Measurements from ENCODE around the gene MBLAC1. TPM values are rescaled to one million over a fixed set of nuclear protein-coding genes. Genes with fewer than 3 reads are reported as not detected.
A peak's percentile ranks its signal among the peaks of the same experiment; 100 is the strongest.

MBLAC1 gene
- total and polyA plus RNA-seq, 9 of the 15 experiments (the other 6 are each of a cell fraction or from before 2014, with no cell fraction given), result 0.03 to 3.1 (median 0.52) TPM

DNA sequence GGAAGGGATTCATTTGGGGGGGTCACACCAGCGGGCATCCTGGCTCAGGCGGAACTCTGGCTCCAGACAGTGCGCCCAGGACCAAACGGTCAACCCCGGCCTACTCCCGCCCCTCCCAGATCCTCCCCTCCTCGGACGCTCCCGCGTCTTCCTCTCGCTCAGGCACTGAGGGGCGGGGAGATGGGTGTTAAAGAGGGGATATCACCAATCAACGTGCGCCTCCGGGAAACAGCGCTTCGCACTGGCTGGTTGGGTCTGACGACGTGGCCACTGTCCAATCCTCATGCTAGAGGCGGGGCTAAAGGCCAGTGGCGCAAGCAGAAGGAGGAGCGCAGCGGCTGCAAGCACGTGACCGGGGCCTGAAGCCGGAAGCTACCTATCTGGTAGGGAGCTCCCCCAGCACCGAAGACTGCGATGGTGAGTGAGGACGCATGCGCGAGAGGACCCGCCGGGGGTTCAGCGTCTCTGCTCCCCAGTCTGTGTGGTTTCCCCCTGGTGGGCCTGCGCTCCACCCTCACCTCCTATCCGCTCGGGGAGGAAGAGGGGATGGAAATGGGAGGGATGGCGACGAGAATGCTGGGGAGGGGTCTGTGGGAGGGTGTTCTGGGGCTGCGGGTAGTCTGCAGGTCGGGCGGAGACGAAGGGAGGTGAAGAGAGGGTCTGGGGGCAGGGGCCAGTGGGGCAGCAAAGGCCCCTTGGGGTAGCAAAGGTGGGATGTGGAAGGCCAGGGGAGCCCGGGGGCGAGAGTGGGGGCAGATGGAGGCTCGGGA lies 22.0 kb downstream of the MBLAC1 start, which contains the start of gene LAMTOR4 (continued):
- TF ChIP-seq, protein P1, sequence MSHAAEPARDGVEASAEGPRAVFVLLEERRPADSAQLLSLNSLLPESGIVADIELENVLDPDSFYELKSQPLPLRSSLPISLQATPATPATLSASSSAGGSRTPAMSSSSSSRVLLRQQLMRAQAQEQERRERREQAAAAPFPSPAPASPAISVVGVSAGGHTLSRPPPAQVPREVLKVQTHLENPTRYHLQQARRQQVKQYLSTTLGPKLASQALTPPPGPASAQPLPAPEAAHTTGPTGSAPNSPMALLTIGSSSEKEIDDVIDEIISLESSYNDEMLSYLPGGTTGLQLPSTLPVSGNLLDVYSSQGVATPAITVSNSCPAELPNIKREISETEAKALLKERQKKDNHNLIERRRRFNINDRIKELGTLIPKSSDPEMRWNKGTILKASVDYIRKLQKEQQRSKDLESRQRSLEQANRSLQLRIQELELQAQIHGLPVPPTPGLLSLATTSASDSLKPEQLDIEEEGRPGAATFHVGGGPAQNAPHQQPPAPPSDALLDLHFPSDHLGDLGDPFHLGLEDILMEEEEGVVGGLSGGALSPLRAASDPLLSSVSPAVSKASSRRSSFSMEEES (CRISPR knock-in tag; IDR thresholded peaks at IDR 0.05), result peak; percentile 99
- TF ChIP-seq EP300 (IDR thresholded peaks at IDR 0.05; ENCODE audit: low read length) (no peak; the same call in 1 of the 2 replicates), GABPB2 (CRISPR knock-in tag; conservative IDR thresholded peaks at IDR 0.05) (no peak; the same call in 1 of the 2 replicates), ZNF347 (CRISPR knock-in tag; IDR thresholded peaks at IDR 0.05; ENCODE audit: low read depth) (no peak), KLF13 (tag; IDR thresholded peaks at IDR 0.05; ENCODE audit: borderline replicate concordance, low read depth) (no peak), GATAD2A (IDR thresholded peaks at IDR 0.05) (no peak), MTF1 (CRISPR knock-in tag; IDR thresholded peaks at IDR 0.05; ENCODE audit: borderline replicate concordance) (no peak), ZNF24 (IDR thresholded peaks at IDR 0.05) (no peak; the same call in 1 of the 2 replicates), MAFK (IDR thresholded peaks at IDR 0.05; ENCODE audit: low read length) (no peak), PURB (CRISPR knock-in tag; IDR thresholded peaks at IDR 0.05; ENCODE audit: low read depth) (no peak), HNRNPH1 (optimal IDR thresholded peaks at IDR 0.05; ENCODE audit: low read depth, low read length) (no peak), BRCA1 (IDR thresholded peaks at IDR 0.05) (no peak), BRCA1 (CRISPR knock-in tag; IDR thresholded peaks at IDR 0.05) (no peak), EZH2 (IDR thresholded peaks at IDR 0.05; ENCODE audit: borderline replicate concordance, low read depth, low read length) (no peak), HIVEP1 (CRISPR knock-in tag; IDR thresholded peaks at IDR 0.05) (no peak; the same call in 1 of the 2 replicates), ZNF830 (CRISPR knock-in tag; IDR thresholded peaks at IDR 0.05) (no peak), ZBED1 (IDR thresholded peaks at IDR 0.05) (peak; percentile 61; the same call in 1 of the 2 replicates), ZKSCAN3 (CRISPR knock-in tag; IDR thresholded peaks at IDR 0.05) (no peak), MEIS2 (IDR thresholded peaks at IDR 0.05; ENCODE audit: partially characterized antibody) (peak; percentile 67)
- TF ChIP-seq, protein P2, sequence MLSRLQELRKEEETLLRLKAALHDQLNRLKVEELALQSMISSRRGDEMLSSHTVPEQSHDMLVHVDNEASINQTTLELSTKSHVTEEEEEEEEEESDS (CRISPR knock-in tag; IDR thresholded peaks at IDR 0.05), result no peak
- TF ChIP-seq, protein P3, sequence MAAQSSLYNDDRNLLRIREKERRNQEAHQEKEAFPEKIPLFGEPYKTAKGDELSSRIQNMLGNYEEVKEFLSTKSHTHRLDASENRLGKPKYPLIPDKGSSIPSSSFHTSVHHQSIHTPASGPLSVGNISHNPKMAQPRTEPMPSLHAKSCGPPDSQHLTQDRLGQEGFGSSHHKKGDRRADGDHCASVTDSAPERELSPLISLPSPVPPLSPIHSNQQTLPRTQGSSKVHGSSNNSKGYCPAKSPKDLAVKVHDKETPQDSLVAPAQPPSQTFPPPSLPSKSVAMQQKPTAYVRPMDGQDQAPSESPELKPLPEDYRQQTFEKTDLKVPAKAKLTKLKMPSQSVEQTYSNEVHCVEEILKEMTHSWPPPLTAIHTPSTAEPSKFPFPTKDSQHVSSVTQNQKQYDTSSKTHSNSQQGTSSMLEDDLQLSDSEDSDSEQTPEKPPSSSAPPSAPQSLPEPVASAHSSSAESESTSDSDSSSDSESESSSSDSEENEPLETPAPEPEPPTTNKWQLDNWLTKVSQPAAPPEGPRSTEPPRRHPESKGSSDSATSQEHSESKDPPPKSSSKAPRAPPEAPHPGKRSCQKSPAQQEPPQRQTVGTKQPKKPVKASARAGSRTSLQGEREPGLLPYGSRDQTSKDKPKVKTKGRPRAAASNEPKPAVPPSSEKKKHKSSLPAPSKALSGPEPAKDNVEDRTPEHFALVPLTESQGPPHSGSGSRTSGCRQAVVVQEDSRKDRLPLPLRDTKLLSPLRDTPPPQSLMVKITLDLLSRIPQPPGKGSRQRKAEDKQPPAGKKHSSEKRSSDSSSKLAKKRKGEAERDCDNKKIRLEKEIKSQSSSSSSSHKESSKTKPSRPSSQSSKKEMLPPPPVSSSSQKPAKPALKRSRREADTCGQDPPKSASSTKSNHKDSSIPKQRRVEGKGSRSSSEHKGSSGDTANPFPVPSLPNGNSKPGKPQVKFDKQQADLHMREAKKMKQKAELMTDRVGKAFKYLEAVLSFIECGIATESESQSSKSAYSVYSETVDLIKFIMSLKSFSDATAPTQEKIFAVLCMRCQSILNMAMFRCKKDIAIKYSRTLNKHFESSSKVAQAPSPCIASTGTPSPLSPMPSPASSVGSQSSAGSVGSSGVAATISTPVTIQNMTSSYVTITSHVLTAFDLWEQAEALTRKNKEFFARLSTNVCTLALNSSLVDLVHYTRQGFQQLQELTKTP (IDR thresholded peaks at IDR 0.05; ENCODE audit: low read depth in 1 of 2, partially characterized antibody in 2 of 2), result peak in 1 of 2 experiments; percentile 37
- TF ChIP-seq, protein P4, sequence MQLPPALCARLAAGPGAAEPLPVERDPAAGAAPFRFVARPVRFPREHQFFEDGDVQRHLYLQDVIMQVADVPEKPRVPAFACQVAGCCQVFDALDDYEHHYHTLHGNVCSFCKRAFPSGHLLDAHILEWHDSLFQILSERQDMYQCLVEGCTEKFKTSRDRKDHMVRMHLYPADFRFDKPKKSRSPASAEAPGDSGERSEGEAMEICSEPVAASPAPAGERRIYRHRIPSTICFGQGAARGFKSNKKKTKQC (CRISPR knock-in tag; IDR thresholded peaks at IDR 0.05), result no peak
- TF ChIP-seq, protein P5, sequence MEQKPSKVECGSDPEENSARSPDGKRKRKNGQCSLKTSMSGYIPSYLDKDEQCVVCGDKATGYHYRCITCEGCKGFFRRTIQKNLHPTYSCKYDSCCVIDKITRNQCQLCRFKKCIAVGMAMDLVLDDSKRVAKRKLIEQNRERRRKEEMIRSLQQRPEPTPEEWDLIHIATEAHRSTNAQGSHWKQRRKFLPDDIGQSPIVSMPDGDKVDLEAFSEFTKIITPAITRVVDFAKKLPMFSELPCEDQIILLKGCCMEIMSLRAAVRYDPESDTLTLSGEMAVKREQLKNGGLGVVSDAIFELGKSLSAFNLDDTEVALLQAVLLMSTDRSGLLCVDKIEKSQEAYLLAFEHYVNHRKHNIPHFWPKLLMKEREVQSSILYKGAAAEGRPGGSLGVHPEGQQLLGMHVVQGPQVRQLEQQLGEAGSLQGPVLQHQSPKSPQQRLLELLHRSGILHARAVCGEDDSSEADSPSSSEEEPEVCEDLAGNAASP (IDR thresholded peaks at IDR 0.05), result no peak
